Psoas muscle (tissue), 8 donors: ENCODE results near the gene THAP5. TPM values are rescaled to one million over a fixed set of nuclear protein-coding genes. Genes with fewer than 3 reads are reported as not detected.

ENCODE experiments used
- ATAC-seq, 4 donors: fragments of 200-7000 bp; cut with Tn5 transposase; one replicate each; pipeline ENCODE4 v1.9.1; 2020; ENCODE audit warnings: moderate library complexity in 3 of 4, mild to moderate bottlenecking in 2 of 4
- DNase-seq, 2 donors: peaks; one replicate each; pipeline ENCODE4 v3.0.0-alpha.2; 2020
- H3K27ac ChIP-seq: fragments of 200-600 bp; one replicate; pipeline ENCODE4 v1.8.0; 2022
- H3K27me3 ChIP-seq, 3 donors: fragments of 200-600 bp in 1 of 3; one replicate each; pipeline versions ENCODE4 v1.6.1 to v1.8.0; 2013 to 2022; ENCODE audit warnings: low read length in 2 of 3, mild to moderate bottlenecking in 2 of 3, moderate library complexity in 1 of 3; ENCODE audit not compliant: insufficient read depth in 3 of 3
- H3K36me3 ChIP-seq, 2 donors: fragments of 200-600 bp in 1 of 2; one replicate each; pipeline versions ENCODE4 v1.6.1 to v1.8.0; 2013 to 2022; ENCODE audit warnings: low read depth in 1 of 2, mild to moderate bottlenecking in 1 of 2, moderate library complexity in 1 of 2; ENCODE audit not compliant: insufficient read depth in 1 of 2
- H3K4me1 ChIP-seq: fragments of 200-600 bp; one replicate; pipeline ENCODE4 v1.8.0; 2022
- H3K4me3 ChIP-seq: fragments of 200-600 bp; one replicate; pipeline ENCODE4 v1.8.0; 2022; ENCODE audit warnings: mild to moderate bottlenecking
- H3K9me3 ChIP-seq: fragments of 200-600 bp; one replicate; pipeline ENCODE4 v1.8.0; 2022
- WGBS, 3 donors: extraction: QIAGEN DNeasy Blood & Tissue Kit; methylation state at CpG; one replicate each; pipeline versions ENCODE4 v1.1.6 to v1.1.7; 2013; 5-methylcytosine and 5-hydroxymethylcytosine counted together
- intact Hi-C, 2 donors: fragments of 100-400 bp; cut with DNase I; formaldehyde crosslinking; loops; one replicate each; pipeline versions ENCODE4 v1.11.0 to v1.14.2; 2022
- polyA plus RNA-seq, 3 donors: library from polyadenylated mRNA; stranded (reverse); fragments of 200-250 nt; gene quantifications; one replicate each; pipeline ENCODE4 v1.2.3, GENCODE V29; 2013
- total RNA-seq, 4 donors: library from RNA; stranded (reverse); fragmentation: NEBNext Ultra II Directional in 2 of 4; extraction: Animal tissue kit (Norgen Biotek cat#: 25700) in 2 of 4; gene quantifications; one replicate each; pipeline versions ENCODE4 v1.2.1 to v1.2.4, GENCODE V29; 2021 to 2023
- TF ChIP-seq, protein P1 (sequence below): fragments of 200-600 bp; IDR thresholded peaks from one replicate; pipeline ENCODE4 v1.8.0; 2022; ENCODE audit warnings: antibody characterized with exemption
- donor health status: healthy with polysubstance abuse.
- donor health status: DM: no; HTN: no; CAD: no; lungs with moderate emphysema.
- donor health status: Bipolar disorder and iron deficiency.
- donor health status: healthy.
- donor health status: DM: yes; HTN: yes; CAD: no.
- donor health status: DM: no; HTN: no; CAD: no.
- donor health status: DM: no; HTN: no; CAD: no.
- donor health status: DM: yes; HTN: yes; CAD: no.

THAP5 gene
- total and polyA plus RNA-seq, 7 donors, result 10.2 to 40.3 (median 26.0) TPM

DNA sequence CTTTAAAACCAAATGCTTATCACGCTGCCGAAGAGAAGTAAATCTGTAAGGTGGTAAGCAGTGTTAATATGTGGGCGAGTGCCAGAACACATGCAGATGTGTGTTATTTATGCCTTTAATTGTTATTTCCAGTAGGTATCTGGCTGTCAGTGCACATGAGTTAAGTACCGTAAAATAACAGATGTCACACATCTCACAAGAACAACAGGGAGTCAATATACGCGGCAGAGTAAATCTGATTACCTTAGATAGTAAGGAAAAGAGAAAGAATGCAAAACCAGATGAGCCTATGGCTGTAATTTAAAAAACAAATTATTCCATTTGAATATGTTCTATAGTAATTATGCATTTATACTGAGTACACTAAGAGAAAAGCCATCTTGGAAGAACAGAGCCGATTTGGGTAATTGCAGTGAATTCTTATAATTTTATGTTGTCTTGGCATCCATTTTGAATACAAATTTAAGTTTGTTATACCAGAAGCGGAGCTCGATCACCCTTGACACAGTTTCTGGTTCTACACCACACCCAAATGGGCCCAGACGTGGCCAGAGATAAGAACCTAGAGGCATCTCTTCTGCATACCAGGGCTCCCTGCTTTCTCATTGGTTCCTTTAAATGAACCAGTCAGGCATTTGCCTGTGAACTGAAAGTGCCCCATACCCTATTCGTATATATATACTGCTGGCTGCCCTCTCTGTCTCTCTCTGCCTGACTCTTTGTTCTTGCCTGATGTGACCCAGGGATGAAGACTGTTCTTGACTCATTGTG lies 35.0 kb upstream of the THAP5 start:
- WGBS, 3 donors, result 67 to 73% (median 71%) methylated on average over 10 to 11 of the region's 11 CpGs
- no peak overlapping the region for H3K4me3 ChIP-seq
- H3K27me3 ChIP-seq, result no peaks in the 10 kb centered on the region
- DNase-seq (no peak), ATAC-seq (no peak)
- H3K9me3 ChIP-seq, result no peaks in the 10 kb centered on the region
- no peak overlapping the region for H3K27ac ChIP-seq
- TF ChIP-seq, protein P1, sequence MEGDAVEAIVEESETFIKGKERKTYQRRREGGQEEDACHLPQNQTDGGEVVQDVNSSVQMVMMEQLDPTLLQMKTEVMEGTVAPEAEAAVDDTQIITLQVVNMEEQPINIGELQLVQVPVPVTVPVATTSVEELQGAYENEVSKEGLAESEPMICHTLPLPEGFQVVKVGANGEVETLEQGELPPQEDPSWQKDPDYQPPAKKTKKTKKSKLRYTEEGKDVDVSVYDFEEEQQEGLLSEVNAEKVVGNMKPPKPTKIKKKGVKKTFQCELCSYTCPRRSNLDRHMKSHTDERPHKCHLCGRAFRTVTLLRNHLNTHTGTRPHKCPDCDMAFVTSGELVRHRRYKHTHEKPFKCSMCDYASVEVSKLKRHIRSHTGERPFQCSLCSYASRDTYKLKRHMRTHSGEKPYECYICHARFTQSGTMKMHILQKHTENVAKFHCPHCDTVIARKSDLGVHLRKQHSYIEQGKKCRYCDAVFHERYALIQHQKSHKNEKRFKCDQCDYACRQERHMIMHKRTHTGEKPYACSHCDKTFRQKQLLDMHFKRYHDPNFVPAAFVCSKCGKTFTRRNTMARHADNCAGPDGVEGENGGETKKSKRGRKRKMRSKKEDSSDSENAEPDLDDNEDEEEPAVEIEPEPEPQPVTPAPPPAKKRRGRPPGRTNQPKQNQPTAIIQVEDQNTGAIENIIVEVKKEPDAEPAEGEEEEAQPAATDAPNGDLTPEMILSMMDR, result no peak
- H3K4me1 ChIP-seq, result no peaks in the 10 kb centered on the region
- intact Hi-C loops, result no loop called here
- no peaks in the 10 kb centered on the region for H3K36me3 ChIP-seq

DNA sequence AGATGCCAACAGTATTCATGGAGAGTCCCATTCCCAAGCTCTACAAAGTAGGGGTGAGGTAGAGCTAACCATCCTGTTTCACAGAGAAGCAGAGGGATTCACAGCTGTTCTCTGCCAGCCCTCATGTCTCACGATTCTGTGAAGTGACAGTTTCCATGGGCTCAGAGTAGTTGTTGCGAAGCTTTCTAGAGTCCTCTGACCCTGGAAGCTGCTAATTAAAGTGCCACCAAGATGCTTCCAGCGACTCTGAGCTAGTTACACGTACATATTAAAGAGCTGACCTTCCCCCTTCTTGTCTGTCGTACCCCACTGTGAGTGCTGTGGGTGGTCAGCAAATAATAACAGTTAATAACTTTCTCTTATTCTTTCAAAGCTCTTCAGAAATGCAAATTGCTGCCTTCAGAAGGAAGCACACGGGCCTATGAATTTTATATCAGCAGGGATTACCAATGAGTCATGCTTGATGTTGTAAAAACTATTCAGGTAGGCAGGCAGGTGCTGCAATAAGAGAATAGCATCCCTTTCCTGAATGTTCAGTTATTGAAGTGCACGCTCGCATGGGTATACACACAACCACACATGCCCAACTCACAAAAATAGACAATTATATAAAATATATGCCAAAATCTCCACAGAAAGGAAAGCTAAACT lies 34.3 kb upstream of the THAP5 start:
- ATAC-seq (no peak), DNase-seq (no peak)
- Histone ChIP-seq H3K9me3 (no peaks in the 10 kb centered on the region), H3K27ac (no peak overlapping the region), H3K36me3 (no peaks in the 10 kb centered on the region), H3K4me3 (no peak overlapping the region), H3K4me1 (no peaks in the 10 kb centered on the region), H3K27me3 (no peaks in the 10 kb centered on the region)
- 60 to 68% (median 61%) methylated on average over 8 of the region's 8 CpGs for WGBS, 3 donors
- TF ChIP-seq, protein P1, result no peak
- intact Hi-C loops, result no loop called here

DNA sequence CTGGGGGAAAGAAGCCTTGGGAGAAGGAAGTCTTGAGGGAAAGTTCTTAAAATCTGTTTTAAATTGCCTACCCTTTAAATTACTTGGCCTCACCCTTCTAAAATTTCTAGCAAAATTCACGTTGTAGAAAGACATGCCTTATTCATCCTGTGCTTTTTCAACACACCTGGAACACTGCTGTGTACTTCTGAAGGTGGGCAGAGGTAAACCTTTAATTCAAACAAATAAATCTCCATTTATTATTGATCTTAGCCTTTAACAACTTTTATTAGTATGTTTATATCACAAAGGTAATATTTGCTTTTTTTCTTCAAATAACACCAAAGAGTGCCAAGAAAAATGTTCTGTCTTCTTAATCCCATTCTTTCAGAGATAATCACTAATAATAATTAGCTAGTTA lies 30.9 kb upstream of the THAP5 start:
- no peaks in the 10 kb centered on the region for H3K36me3 ChIP-seq
- DNase-seq (no peak), ATAC-seq (no peak)
- 25 to 50% (median 36%) methylated on average over 1 of the region's 1 CpG for WGBS, 3 donors
- H3K27me3 ChIP-seq, result no peaks in the 10 kb centered on the region
- no peaks in the 10 kb centered on the region for H3K4me1 ChIP-seq
- intact Hi-C loops, result no loop called here
- H3K27ac ChIP-seq, result no peak overlapping the region
- no peaks in the 10 kb centered on the region for H3K9me3 ChIP-seq
- H3K4me3 ChIP-seq, result no peak overlapping the region
- TF ChIP-seq, protein P1, result no peak

DNA sequence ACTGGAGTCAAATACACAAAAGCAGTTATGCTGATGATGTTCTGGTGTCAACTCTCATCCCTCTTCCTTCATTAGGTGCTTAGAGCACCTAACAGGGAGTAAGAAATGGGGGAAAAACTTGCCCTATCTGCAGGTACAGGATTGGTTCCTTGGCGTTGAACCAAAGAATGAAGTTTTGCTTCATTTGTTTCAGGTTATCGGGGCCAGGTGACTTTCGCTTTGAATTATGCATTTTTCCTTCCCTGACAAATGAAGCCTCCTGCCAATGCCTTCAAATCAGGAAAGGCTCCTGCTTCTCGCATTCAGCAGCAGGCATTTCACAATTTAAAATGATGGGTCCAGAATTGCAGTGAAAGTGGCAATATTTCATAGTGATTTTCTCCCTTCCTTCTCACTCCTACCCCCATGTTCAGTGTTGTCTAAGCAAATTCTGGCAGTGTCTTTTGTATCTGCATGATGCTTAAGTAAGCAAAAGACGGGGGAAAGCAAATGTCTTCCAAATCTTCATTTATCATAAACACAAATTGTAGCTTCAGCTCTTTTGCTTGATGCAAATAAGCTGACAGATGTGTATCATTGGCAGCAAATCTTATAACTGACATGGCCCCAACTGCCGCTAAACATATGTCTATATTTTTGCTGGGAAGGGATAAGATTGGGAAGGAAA lies 29.5 kb upstream of the THAP5 start:
- no peak for ATAC-seq
- H3K36me3 ChIP-seq, result no peaks in the 10 kb centered on the region
- no peaks in the 10 kb centered on the region for H3K4me1 ChIP-seq
- no peaks in the 10 kb centered on the region for H3K27me3 ChIP-seq
- intact Hi-C loops, result no loop called here
- 84 to 86% (median 86%) methylated on average over 6 of the region's 6 CpGs for WGBS, 3 donors
- no peak overlapping the region for H3K4me3 ChIP-seq
- TF ChIP-seq, protein P1, result no peak
- no peak for DNase-seq
- no peak overlapping the region for H3K27ac ChIP-seq
- no peaks in the 10 kb centered on the region for H3K9me3 ChIP-seq
